ENCODE measurements around the gene WDR33.

WDR33 gene

GRCh38 chr2:127654084-127654837 lies 156.7 kb downstream of the WDR33 start:
- TF ChIP-seq, protein P1, sequence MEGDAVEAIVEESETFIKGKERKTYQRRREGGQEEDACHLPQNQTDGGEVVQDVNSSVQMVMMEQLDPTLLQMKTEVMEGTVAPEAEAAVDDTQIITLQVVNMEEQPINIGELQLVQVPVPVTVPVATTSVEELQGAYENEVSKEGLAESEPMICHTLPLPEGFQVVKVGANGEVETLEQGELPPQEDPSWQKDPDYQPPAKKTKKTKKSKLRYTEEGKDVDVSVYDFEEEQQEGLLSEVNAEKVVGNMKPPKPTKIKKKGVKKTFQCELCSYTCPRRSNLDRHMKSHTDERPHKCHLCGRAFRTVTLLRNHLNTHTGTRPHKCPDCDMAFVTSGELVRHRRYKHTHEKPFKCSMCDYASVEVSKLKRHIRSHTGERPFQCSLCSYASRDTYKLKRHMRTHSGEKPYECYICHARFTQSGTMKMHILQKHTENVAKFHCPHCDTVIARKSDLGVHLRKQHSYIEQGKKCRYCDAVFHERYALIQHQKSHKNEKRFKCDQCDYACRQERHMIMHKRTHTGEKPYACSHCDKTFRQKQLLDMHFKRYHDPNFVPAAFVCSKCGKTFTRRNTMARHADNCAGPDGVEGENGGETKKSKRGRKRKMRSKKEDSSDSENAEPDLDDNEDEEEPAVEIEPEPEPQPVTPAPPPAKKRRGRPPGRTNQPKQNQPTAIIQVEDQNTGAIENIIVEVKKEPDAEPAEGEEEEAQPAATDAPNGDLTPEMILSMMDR (conservative IDR thresholded peaks at IDR 0.05), result no peak
- TF ChIP-seq ZFX (IDR thresholded peaks at IDR 0.05), result no peak
- no peak overlapping the region for H3K27ac ChIP-seq

DNA sequence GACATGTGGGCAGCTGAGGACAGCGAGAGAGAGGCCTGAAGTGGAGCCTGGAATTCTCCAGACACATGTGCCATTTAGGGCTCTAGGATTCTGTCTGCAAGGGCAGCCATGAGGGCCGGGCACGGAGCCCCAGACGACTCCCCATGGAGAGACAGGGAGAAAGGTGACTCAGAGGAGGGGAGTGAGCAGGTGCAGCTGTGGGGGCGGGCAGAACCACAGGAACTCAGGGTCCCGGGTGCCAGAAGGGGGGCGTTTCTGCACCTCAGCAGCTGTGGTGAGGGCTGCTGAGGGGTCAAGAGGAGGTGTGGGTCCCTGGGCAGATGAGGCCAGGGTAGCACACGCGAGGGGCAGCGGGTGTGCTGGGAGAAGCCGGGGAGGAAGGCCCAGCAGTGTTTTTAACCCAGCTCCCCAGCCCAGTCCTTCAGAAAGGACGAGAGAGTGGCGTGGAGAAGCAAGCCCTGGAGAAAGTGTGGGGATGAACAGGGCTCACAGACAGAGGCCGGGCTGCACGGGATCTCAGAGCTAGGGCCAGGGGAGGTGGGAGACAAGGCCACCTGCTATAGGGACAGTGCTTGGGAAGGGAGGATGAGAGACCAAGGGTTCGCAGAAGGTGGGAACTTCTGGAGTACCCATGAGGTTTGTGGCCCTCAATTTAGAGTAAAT lies 157.4 kb downstream of the WDR33 start:
- TF ChIP-seq ZFX (IDR thresholded peaks at IDR 0.05), result no peak
- TF ChIP-seq, protein P1 (conservative IDR thresholded peaks at IDR 0.05), result no peak
- no peak overlapping the region for H3K27ac ChIP-seq

DNA sequence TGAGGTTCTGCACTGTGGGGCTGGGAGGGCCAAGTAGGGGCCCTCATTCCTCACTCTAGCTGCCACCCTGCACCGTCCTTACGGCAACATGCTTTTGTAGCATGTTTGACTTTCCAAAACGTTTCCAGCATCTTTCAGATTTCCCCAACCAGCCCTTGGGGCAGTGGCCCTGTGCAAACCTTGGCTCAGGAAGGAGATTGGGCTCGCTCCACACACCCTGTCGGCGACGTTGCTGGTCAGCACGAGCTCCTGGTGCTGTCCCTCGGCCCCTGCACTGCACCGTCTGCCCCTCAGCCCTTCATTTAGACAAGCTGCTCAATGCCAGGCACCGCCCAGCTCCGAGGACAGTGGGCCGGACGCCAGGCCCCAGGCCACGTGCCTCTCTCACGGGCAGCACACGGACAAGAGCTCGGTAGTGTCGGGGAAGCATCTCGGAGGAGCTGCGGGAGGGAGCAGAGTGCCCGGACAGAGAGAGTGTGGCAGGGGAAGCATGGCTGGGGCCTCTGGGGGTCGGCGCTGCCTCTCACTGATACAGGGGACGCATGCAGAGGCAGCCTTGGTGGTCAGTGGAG lies 158.1 kb downstream of the WDR33 start:
- TF ChIP-seq ZFX (IDR thresholded peaks at IDR 0.05), result no peak
- TF ChIP-seq, protein P1 (conservative IDR thresholded peaks at IDR 0.05), result no peak
- no peak overlapping the region for H3K27ac ChIP-seq

- TF ChIP-seq, protein P1 (conservative IDR thresholded peaks at IDR 0.05), result no peak
- no peak for TF ChIP-seq ZFX (IDR thresholded peaks at IDR 0.05)
- H3K27ac ChIP-seq, result no peak overlapping the region
These were observed 158.9 kb downstream of the WDR33 start for GRCh38 chr2:127651971-127652550.

DNA sequence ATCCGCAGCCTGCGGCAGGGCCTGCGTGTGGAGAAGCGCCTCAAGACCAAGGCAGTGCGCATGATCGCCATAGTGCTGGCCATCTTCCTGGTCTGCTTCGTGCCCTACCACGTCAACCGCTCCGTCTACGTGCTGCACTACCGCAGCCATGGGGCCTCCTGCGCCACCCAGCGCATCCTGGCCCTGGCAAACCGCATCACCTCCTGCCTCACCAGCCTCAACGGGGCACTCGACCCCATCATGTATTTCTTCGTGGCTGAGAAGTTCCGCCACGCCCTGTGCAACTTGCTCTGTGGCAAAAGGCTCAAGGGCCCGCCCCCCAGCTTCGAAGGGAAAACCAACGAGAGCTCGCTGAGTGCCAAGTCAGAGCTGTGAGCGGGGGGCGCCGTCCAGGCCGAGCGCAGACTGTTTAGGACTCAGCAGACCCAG lies 159.6 kb downstream of the WDR33 start:
- H3K27ac ChIP-seq, result no peak overlapping the region
- no peak for TF ChIP-seq ZFX (IDR thresholded peaks at IDR 0.05)
- TF ChIP-seq, protein P1 (conservative IDR thresholded peaks at IDR 0.05), result no peak
